Kasumi-1 (cell line): ENCODE data around the gene REEP3.
"Not testable (repeated sequence)": the region's sequence is repeated elsewhere in the genome, so short reads cannot be mapped to it uniquely, and the experiment has no call there.

Experiments
- DNase-seq, 2 experiments: peaks; one replicate each; lab custom pipeline; 2025; lab: John Stamatoyannopoulos, UW

Gene REEP3

GRCh38 chr10:63548860-63549259 lies 27.7 kb downstream of the REEP3 start:
- no peak for DNase-seq

DNA sequence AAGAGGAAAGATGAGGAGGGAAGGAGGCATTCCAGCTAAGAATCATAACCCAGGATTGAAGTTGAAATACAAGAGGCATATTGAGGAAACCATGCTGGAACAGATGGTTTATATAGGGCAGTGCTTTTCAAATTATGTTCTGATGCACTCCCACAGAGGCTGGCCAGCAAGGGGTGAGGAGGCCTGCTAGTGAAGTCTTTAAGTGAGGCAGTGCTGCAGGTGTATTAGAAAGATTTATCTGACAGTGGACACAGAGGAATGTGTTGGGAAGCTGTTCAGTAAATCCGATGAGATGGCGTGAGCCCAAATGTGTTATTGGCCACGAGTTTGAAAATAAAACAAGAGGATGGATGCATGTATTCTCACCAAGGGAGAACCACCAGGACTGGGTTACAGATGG lies 28.6 kb downstream of the REEP3 start:
- DNase-seq: no peak

DNA sequence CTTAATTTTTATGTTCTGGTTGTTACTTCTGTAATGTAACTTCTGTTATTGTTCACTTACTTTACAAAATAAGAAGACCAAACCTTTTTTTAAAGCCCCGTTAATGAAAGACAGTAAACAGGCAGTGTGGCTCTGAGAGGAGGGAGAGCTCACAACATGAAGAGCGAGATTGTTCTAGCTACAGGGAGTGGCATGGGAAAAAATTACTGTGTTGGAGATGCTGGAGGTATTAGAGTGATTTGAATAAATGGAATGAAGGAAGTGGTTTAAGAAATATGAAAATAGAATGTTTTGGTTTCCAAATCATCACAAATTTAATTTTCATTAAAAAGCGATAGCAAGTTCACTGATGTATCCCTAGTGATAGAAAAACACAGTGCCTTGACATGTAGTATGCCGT lies 31.8 kb downstream of the REEP3 start:
- no peak for DNase-seq

- no peak for DNase-seq
These were observed 32.3 kb downstream of the REEP3 start for GRCh38 chr10:63553473-63553872.

DNA sequence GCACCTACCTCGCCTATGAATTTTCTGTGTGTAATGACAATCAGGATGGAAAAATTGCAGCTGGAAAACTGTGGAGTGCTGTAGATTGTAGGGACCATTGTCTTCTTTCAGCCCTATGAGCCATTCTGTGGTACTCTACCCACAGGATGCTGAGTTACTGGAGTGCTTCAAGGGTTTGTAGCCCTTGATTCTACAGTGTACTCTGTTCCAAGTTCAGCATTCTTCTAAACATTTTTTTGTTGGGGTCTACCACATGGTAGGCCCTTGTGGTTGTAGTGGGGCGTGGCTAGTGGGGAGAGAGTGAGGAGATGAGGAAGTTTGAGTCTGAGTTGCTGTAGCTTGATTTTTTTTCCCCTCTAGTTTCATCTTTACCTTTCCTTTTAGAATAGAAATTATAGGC lies 33.5 kb downstream of the REEP3 start:
- peak; percentile 90 to 91 for DNase-seq

DNA sequence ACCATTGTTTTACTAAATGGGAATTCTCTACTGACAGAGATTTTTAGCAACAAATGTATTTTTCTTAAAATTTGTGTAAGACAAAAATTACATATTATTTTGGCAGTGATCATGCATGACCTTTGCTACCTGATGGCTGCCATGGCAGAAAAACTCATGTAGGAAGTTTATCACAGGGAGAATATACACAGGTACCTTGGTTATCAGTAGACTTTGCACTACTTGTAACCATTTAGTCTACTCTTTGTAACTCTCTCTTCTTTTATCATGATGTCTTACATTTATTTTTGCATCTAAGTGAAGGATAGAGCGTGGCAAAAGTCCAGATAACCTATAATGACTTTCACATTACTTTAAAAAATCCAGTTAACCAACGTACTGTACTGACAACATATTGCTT lies 34.1 kb downstream of the REEP3 start:
- no peak for DNase-seq

DNA sequence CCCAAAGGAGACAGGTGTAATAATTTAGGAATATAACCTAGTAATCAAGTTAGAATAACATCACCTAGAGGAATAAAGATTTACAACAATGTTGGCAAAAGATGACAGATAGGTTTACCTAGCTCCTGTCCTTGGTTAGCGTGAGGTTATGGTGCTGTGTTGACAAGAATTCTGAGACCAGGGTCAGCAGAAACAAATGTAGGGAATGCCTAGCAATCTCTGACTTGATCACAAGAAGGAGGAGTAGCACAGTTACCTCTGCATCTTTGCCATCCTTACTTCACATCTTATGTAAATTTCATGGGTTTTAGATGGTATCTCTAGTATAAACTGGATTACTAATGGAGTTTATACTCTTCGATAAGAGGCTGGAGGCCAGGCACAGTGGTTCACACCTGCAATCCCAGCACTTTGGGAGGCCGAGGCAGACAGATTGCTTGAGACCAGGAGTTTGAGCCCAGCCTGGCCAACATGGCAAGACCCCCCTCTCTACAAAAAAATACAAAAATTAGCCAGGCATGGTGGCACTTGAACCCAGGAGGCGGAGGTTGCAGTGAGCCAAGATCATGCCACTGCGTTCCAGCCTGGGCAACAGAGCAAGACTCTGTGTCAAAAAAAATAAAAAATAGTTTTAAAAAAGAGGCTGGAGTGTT lies 37.1 kb downstream of the REEP3 start:
- DNase-seq: no peak

DNA sequence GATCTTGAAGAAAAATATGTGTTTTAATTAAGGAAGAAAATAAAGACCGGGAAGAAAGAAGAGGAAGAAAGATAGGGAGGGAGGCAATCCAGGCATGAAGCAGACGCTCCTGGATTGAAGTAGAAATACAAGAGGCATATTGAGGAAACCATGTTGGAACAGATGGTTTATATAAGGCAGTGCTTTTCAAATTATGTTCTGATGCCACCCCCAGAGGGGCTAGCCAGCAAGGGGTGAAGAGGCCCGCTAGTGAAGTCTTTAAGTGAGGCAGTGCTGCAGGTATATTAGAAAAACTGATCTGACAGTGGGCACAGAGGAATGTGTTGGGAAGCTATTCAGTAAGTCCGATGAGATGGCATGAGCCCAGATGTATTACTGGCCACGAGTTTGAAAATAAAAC lies 40.1 kb downstream of the REEP3 start:
- DNase-seq: no peak

- no peak for DNase-seq
These were observed 41.2 kb downstream of the REEP3 start for GRCh38 chr10:63562391-63562790.

- DNase-seq: no peak
These were observed 41.7 kb downstream of the REEP3 start for GRCh38 chr10:63562857-63563256.

DNA sequence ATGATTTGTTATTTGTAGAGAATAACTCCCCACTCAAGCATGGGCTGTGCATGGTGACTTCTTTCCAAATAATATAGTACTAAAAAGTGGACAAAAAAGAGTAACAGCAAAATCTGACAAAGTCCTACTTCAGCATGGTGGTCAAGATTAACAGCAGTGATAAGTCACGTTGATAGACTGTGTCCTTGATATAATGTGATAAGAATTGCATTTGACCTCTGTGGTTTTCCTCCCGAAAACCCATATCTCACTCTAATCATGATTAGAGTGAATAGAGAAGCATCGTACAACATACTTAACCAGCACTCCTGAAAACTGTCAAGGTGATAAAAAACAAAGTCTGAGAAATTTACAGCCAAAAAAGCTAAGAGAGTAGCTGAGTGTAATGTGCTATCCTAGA lies 42.4 kb downstream of the REEP3 start:
- DNase-seq: no peak

GRCh38 chr10:63564731-63565130 lies 43.5 kb downstream of the REEP3 start:
- DNase-seq: not testable (repeated sequence)

DNA sequence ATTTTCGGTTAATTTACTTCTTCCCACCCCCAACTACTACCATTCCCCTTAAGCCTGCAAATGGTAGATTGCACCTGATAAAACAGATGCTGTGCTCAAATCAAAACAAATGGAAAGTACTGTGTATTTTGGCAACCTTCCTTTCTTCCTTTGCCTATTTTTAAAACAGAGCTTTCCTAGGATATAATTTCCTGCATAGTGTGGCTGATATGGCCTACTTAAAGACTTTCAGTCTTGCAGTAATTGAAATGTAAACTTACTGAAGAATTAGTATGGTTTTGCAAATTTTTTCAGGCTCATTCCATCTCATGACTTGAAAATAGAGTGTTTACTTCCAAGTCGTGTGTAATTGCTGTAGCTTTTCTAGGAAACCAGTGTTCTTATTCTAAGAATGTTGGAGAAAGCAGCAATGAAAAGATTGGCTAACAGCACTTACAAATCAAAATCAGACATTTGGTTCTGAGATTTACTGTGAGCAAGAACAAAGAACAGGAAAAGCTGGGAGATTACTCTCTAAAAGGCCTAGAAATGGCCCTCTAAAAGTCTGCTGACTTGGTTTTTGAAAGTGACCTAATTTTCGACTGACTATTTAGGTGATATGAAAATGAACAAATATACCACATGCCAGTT lies 52.0 kb downstream of the REEP3 start:
- no peak for DNase-seq

DNA sequence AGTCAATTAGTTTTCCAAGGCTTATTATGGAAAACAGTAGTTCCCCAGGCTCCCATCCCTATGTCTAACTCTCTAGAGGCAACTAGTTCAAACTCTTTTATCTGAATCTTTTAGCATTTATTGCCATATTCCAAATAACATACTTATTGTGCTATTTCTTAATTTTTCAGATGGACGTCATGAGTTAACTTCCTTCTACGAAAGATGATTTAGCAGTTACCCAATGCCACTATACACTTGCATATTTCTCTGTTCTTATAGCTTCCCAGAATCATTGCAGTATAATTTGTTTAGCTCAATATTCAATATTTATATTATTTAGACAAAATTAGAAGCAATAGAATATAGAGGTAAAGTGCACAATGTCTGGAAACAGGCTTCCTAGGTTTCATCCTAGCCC lies 52.8 kb downstream of the REEP3 start:
- no peak for DNase-seq

GRCh38 chr10:63576501-63576900 lies 55.3 kb downstream of the REEP3 start:
- no peak for DNase-seq

- no peak for DNase-seq
These were observed 57.3 kb downstream of the REEP3 start for GRCh38 chr10:63578501-63578900.

- no peak for DNase-seq
These were observed 58.3 kb downstream of the REEP3 start for GRCh38 chr10:63579371-63580014.

DNA sequence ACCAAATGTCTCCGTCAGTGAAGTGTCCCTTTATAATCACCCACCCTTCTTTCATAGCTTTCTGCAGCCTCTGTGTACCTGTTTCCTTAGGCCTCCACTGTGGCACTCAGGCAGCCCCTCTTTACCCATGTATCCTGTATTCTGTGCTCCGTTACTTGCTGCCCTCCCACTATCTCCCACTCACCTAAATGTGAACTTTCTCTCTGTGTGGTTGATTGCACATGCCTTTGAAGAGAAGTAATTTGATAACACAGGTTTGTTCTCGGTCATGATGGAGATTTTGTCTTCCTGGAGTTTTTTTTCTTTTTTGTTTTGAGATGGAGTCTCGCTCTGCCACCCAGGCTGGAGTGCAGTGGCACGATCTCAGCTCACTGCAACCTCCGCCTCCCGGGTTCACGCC lies 61.5 kb downstream of the REEP3 start:
- DNase-seq: no peak

DNA sequence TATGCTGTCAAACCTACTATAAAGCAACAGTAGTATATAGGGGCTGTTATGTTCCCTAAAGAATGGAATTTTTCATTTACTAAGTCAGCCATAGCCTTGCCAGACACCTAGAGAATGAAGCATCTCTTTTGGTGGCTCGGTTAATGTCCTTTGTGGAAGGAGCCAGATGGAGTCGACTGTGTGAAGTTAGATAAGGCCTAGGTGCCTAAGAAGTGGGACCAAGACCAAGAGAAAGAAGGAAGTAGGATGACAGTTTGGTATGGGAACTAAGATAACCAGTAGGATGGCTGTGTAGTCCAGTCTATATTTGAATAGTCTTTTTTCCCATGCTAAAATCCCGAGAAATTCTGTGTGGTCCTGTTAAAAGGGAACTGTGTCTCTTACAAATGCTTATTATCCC lies 62.2 kb downstream of the REEP3 start:
- no peak for DNase-seq

DNA sequence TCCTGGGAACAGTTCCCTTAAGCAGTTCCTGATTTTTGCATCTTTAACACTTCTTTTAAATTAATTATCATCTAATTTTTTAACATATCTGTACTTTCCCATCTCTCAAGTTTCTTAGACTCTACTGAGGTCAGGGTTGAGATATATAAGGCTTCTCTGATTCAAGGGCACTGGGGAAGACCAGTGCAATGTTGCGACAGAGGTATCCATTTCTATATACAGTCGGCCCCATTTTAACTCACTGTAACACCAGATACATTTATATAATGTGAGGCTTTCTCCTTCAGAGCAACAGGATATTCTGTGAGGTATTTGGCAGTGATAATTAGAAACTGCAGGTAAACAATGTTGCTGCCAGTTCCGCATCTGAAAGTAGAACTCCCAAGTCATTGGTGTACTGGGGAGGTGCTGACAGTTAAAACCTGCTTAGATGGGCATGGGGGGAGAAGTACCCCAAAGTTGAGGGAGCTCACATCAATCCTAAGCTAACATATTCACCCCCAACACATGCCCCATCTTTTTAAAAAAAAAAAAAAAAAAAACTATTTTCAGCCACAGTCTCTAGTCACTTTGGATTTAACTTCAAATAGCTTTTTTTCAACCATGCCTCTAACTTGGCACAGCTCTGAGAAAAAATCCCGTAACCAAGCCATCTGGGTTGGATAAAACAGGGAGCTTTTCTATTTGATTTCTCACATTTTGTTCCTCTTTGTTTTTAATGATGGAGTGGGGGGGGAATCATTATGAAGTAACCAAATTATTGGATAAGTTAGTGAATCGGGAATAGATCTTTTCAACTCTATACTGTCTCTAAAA lies 62.9 kb downstream of the REEP3 start:
- DNase-seq: no peak

GRCh38 chr10:63584725-63585035 lies 63.5 kb downstream of the REEP3 start:
- no peak for DNase-seq

- no peak for DNase-seq
These were observed 63.8 kb downstream of the REEP3 start for GRCh38 chr10:63585041-63585440.

DNA sequence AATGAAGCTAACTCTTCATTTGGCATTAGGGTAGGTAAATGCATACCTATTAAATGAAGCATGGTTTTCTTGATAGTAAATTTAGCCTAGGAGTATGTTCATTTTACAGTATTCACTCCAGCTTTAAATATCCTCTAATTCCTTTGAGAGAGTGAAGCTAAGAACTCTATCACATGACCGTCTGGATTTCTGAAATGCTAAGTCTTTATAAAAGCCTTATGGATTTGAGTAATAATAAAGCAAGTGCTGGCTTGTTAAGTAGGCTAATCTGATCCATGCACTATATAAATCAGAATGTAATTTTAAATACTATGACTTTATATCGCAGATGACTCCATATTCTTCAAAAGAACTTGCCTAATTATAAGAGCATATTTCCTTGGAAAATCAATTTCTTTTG lies 64.8 kb downstream of the REEP3 start:
- no peak for DNase-seq
